Testis (tissue), 3 donors: Measurements from ENCODE around the gene C10orf67. TPM values are rescaled to one million over a fixed set of nuclear protein-coding genes. Genes with fewer than 3 reads are reported as not detected.
"Not testable (repeated sequence)": the region's sequence is repeated elsewhere in the genome, so short reads cannot be mapped to it uniquely, and the experiment has no call there.

ENCODE experiments used
- DNase-seq: peaks from one replicate; pipeline ENCODE4 v3.0.0-alpha.2; 2019
- H3K27ac ChIP-seq, 2 donors: fragments of 200-600 bp; sonication (generic); one replicate each; pipeline ENCODE4 v1.5.1; 2019
- H3K27me3 ChIP-seq: fragments of 200-600 bp; sonication (generic); one replicate; pipeline ENCODE4 v1.5.1; 2019
- H3K36me3 ChIP-seq: fragments of 200-600 bp; sonication (generic); one replicate; pipeline ENCODE4 v1.5.1; 2017; ENCODE audit warnings: low read depth; ENCODE audit errors: missing control alignments
- H3K4me1 ChIP-seq: fragments of 200-600 bp; sonication (generic); one replicate; pipeline ENCODE4 v1.5.1; 2019
- H3K4me3 ChIP-seq, 2 donors: fragments of 200-600 bp; sonication (generic); one replicate each; pipeline ENCODE4 v1.5.1; 2017 to 2019
- H3K9me3 ChIP-seq: fragments of 200-600 bp; sonication (generic); one replicate; pipeline ENCODE4 v1.5.1; 2017
- POLR2A ChIP-seq: fragments of 450-650 bp; IDR thresholded peaks from one replicate; pipeline ENCODE4 v1.6.1; 2017; ENCODE audit warnings: antibody characterized with exemption, mild to moderate bottlenecking, moderate library complexity
- WGBS, 2 donors: methylation state at CpG; one replicate each; pipeline ENCODE4 v1.1.5; 2018; 5-methylcytosine and 5-hydroxymethylcytosine counted together
- intact Hi-C: fragments of 100-400 bp; cut with DNase I; formaldehyde crosslinking; loops from one replicate; pipeline ENCODE4 v1.15.1; 2023; ENCODE audit warnings: low total_unique reads
- polyA plus RNA-seq: library from polyadenylated mRNA; stranded (reverse); fragments of 350-450 nt; fragmentation: Illumina TruSeq; extraction: RNeasy Lipid Tissue Mini Kit (QIAGEN cat#74804); gene quantifications from one replicate; pipeline ENCODE4 v1.2.3, GENCODE V29; 2014; ENCODE audit warnings: low read depth, low replicate concordance; ENCODE audit not compliant: insufficient read depth
- total RNA-seq, 2 donors: library from RNA; depleted of rRNA; stranded (reverse); fragments of >200 nt; gene quantifications; one replicate each; pipeline ENCODE4 v1.2.3, GENCODE V29; 2016
- TF ChIP-seq, protein P1 (sequence below), 3 experiments: fragments of 450-650 bp in 2 of 3; fragments of 200-600 bp in 1 of 3; sonication (generic) in 1 of 3; IDR thresholded peaks; one replicate each; pipeline ENCODE4 v1.5.1; 2016 to 2019; ENCODE audit warnings: antibody characterized with exemption in 3 of 3, mild to moderate bottlenecking in 2 of 3, moderate library complexity in 1 of 3

The C10orf67 gene
- total and polyA plus RNA-seq, 3 donors from 2014 or later = 3.0 to 11.1 (median 7.1) TPM

DNA sequence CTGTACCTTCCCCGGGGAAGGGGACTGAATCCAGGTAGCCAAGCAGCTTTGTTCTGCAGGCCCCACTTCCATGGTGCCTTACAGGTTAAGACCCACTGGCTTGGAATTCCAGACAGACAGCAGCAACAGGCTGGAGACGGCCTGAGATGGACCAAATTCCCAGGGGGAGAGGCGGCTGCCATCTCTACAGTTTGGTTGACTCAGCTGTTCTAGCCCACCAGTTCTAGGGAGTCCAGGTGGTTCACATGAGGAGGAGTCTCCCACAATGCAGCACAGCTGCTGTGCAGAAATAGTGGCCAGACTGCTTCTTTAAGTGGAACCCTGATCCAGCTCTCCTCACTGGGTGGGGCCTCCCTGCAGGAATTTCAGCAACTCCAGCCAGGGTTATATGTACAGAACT is 74.1 kb downstream of the C10orf67 start:
- Histone ChIP-seq H3K27me3 (no peaks in the 10 kb centered on the region), H3K9me3 (no peaks in the 10 kb centered on the region), H3K27ac (no peak overlapping the region), H3K36me3 (no peaks in the 10 kb centered on the region), H3K4me3 (no peak overlapping the region), H3K4me1 (no peaks in the 10 kb centered on the region)
- 78% methylated on average over 3 of the region's 3 CpGs for WGBS, 2 donors
- no peak for TF ChIP-seq POLR2A
- TF ChIP-seq, protein P1, sequence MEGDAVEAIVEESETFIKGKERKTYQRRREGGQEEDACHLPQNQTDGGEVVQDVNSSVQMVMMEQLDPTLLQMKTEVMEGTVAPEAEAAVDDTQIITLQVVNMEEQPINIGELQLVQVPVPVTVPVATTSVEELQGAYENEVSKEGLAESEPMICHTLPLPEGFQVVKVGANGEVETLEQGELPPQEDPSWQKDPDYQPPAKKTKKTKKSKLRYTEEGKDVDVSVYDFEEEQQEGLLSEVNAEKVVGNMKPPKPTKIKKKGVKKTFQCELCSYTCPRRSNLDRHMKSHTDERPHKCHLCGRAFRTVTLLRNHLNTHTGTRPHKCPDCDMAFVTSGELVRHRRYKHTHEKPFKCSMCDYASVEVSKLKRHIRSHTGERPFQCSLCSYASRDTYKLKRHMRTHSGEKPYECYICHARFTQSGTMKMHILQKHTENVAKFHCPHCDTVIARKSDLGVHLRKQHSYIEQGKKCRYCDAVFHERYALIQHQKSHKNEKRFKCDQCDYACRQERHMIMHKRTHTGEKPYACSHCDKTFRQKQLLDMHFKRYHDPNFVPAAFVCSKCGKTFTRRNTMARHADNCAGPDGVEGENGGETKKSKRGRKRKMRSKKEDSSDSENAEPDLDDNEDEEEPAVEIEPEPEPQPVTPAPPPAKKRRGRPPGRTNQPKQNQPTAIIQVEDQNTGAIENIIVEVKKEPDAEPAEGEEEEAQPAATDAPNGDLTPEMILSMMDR (IDR thresholded peaks at IDR 0.05) = no peak
- intact Hi-C loops = no loop called here
- no peak for DNase-seq

DNA sequence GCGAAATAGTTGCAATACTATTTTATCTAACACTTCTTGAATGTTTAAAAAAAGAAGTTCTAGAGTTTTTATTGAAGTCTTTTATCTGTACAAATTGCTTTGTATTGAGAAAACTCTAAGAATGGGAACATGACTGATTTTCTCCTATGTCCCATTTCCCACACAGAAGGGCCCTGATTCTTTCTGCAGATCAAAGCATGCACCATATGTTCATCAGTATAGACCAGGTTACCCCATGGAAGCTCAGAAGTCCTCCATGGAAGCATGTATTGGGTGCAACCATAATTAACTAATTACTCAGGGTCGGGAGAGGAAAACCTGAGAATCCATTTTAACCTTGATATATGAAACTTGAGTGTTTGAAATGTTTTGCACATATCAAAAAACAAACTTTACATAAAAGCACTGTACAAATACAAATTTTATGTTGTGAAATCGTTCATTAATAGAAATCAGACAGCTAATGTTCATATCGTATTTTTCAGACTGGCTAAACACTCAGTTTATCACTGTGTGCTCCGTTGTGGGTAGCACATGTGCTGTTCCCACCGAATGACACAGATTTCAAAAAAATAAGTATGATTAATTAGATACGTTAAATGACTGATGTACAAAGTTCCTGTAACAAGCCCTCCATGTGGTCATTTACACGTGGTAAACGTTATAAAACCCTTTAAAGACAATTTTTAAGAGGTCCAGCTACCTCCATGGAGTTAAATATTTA is 81.0 kb downstream of the C10orf67 start:
- Histone ChIP-seq H3K27me3 (no peaks in the 10 kb centered on the region), H3K27ac (no peak overlapping the region), H3K4me3 (no peak overlapping the region), H3K36me3 (no peaks in the 10 kb centered on the region), H3K9me3 (no peaks in the 10 kb centered on the region), H3K4me1 (no peaks in the 10 kb centered on the region)
- WGBS, 2 donors = 76% methylated on average over 9 of the region's 9 CpGs
- intact Hi-C loops = no loop called here
- no peak for DNase-seq
- TF ChIP-seq, protein P1 (IDR thresholded peaks at IDR 0.05) = no peak
- TF ChIP-seq POLR2A = no peak

DNA sequence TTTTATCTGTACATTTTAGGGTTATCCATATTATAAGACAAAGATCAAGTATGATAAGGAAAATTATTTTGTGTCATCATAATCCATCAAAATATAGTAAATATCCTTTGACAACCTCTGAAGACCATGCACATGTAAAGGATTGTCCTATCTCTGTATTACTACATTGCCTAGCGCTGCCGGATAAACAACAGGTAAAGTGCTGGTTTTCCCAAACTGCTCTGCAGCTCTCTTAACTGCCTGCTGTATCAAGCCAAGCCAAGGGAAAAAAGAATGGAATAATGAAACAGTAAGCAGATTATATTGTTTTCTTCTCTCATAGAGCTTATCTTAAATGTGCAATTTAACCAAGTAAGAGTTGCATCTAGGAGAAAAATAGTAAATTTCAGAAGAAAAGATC is 81.7 kb downstream of the C10orf67 start:
- DNase-seq = no peak

DNA sequence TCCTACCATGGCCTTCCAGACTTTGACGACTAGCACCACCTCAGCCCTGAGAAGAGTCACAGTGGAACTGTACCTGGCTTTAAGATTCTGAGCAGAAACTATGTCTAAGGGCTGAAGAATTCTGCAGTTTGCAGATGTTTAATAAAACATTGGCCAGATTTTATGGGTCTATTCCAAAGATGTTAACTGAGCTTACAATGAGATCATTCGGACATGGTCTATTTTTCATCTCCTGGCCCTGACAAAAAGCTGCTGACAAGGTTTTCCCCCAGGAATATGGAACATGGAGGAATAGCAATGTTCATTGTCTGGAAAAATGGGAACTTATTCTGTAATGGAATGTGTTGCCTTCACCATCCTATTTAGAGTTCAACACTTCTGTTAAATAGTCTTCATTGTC is 86.1 kb downstream of the C10orf67 start:
- Histone ChIP-seq H3K9me3 (no peaks in the 10 kb centered on the region), H3K4me1 (no peaks in the 10 kb centered on the region), H3K4me3 (no peak overlapping the region), H3K27me3 (no peaks in the 10 kb centered on the region), H3K27ac (no peak overlapping the region), H3K36me3 (no peaks in the 10 kb centered on the region)
- DNase-seq = no peak
- no peak for TF ChIP-seq POLR2A
- TF ChIP-seq, protein P1 (IDR thresholded peaks at IDR 0.05) = no peak
- 86 to 87% methylated on average over 2 of the region's 2 CpGs for WGBS, 2 donors
- intact Hi-C loops = no loop called here

More for the DNA sequence above, 81.7 kb downstream of the C10orf67 start:
- Histone ChIP-seq H3K4me1 (no peaks in the 10 kb centered on the region), H3K27ac (no peak overlapping the region), H3K36me3 (no peaks in the 10 kb centered on the region), H3K4me3 (no peak overlapping the region), H3K27me3 (no peaks in the 10 kb centered on the region), H3K9me3 (no peaks in the 10 kb centered on the region)
- WGBS, 2 donors = 92 to 93% methylated on average over 2 of the region's 2 CpGs
- intact Hi-C loops = no loop called here
- TF ChIP-seq, protein P1 (IDR thresholded peaks at IDR 0.05) = no peak
- no peak for TF ChIP-seq POLR2A

- H3K27ac ChIP-seq = no peak overlapping the region
- no peaks in the 10 kb centered on the region for H3K4me1 ChIP-seq
- TF ChIP-seq, protein P1 (IDR thresholded peaks at IDR 0.05) = no peak
- no peak for TF ChIP-seq POLR2A
- no peak overlapping the region for H3K4me3 ChIP-seq
- intact Hi-C loops = no loop called here
- H3K9me3 ChIP-seq = no peaks in the 10 kb centered on the region
- no peaks in the 10 kb centered on the region for H3K27me3 ChIP-seq
- WGBS, 2 donors = 68 to 69% methylated on average over 2 of the region's 2 CpGs
- H3K36me3 ChIP-seq = no peaks in the 10 kb centered on the region
- no peak for DNase-seq
Measured at GRCh38 chr10:23253780-23254179, 90.8 kb downstream of the C10orf67 start.

DNA sequence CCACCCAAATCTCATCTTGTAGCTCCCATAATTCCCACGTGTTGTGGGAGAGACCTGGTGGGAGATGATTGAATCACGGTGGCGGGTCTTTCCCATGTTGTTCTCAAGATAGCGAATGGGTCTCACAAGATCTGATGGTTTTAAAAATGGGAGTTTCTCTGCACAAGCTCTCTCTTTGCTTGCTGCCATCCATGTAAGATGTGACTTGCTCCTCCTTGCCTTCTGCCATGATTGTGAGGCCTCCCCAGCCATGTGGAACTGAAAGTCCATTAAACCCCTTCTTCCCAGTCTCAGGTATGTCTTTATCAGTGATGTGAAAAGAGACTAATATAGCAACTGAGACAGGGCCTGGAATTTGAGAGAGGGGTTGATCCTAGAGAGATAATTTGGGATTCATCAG is 91.7 kb downstream of the C10orf67 start:
- H3K4me3 ChIP-seq, H3K27ac ChIP-seq, intact Hi-C loops, DNase-seq, H3K9me3 ChIP-seq, H3K36me3 ChIP-seq, H3K27me3 ChIP-seq, H3K4me1 ChIP-seq: not testable (repeated sequence)
- 91 to 96% methylated on average over 4 of the region's 4 CpGs for WGBS, 2 donors

DNA sequence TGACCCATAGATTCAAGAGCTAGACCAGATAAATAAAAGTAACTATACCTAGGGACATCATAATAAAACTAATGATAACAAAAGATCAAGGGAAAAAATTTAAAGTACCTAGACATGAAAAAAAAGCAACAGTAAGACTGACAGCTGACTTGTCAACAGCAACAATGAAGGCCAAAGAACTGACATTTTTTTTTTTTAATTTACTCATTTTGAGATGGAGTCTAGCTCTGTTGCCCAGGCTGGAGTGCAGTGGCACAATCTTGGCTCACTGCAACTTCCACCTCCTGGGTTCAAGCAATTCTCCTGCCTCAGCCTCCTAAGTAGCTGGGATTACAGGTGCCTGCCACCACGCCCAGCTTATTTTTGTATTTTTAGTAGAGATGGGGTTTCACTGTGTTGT is 102.8 kb downstream of the C10orf67 start:
- H3K4me3 ChIP-seq, H3K36me3 ChIP-seq, DNase-seq, intact Hi-C loops, H3K27ac ChIP-seq, H3K4me1 ChIP-seq, H3K27me3 ChIP-seq, H3K9me3 ChIP-seq: not testable (repeated sequence)
- WGBS, 2 donors = 90 to 100% methylated on average over 1 of the region's 1 CpG
